Right renal pelvis (tissue), 4 donors: Measurements from ENCODE around the gene TMEM233. TPM values are rescaled to one million over a fixed set of nuclear protein-coding genes. Genes with fewer than 3 reads are reported as not detected.

Experiments
- DNase-seq, 4 donors: peaks; one replicate each; pipeline ENCODE4 v3.0.0-alpha.2; 2013; ENCODE audit warnings: low read depth in 4 of 4, low spot score in 3 of 4, missing footprints in 1 of 4
- polyA plus RNA-seq, 4 donors: library from polyadenylated mRNA; unstranded; fragments of 120-200 nt; gene quantifications; one replicate each; pipeline ENCODE4 v1.2.1, GENCODE V29; 2013; ENCODE audit not compliant: insufficient read length in 4 of 4

The TMEM233 gene
- polyA plus RNA-seq, 4 donors, result 1.2 to 1.7 (median 1.4) TPM

DNA sequence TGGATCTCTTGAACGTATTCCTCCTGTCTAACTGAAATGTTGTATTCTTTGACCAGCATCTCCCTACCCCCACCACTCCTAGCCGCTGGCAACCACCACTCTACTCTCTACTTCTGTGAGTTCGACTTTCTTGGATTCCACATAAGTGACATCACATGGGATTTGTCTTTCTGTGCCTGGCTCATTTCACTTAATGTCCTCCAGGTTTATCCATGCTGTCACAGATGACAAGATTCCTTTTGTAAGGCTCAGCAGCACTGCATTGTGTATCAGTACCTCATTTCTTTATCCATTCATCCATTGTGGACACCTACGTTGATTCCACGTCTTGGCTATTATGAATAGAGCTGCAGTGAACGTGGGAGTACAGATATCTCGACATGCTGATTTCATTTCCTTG, 84.9 kb downstream of the TMEM233 start:
- DNase-seq, result no peak

DNA sequence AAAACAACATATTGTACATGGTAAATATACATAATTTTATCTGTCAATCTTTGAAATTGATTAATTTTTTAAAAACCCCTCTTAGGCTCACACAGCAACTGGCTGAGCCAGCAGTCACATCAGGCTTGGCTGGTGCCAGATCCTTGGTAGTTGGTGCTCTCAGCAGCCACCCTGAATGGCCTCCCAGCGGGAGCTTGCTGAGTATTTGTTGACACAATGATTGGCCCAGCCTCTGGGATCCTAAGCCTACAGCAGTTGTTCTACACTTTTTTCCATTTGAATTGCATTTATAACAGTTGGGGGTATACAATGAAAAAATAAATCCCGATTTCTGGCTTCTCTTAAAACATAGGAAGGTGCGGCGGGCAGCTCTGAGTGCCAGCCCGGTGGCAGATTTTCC, 85.5 kb downstream of the TMEM233 start:
- DNase-seq, result no peak

DNA sequence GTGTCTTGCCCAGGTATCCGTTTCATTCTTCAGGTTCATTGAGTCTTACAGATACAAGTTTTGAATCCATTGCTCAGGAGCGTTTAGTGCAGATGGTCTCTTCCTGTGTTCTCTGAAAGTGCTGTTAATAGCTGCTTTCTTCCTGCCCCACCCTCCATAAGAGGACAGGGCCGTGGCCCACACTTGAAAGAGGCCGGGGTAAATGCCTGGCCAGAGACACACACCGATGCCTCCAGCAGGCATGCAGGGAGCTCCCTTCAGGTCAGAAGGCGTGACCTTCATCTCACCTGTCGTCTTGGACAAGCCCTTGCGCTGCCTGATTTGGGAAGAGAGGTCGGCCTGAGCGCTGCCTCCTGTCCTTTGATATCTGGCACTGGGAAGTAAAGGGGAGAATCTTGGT, 85.9 kb downstream of the TMEM233 start:
- DNase-seq, result no peak

DNA sequence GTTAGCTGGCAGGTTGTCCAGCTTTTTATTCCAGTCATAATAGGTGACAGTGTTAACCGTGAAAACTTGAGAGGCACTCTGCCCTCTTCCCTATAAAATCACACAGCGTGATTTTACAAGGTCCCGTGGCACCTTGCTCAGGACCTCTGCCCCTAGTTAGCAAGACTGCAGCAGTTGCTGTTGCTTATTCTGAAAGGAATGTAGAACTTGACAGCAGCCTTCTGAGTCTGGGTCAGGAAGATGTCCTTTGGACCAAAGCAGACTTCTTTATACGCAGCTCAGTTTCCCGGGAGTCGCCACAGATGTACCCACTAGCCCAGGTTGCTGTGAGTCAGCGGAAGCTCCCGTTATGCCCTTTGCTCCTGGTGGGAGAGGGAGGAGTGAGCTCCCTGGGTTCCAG, 87.5 kb downstream of the TMEM233 start:
- no peak for DNase-seq

DNA sequence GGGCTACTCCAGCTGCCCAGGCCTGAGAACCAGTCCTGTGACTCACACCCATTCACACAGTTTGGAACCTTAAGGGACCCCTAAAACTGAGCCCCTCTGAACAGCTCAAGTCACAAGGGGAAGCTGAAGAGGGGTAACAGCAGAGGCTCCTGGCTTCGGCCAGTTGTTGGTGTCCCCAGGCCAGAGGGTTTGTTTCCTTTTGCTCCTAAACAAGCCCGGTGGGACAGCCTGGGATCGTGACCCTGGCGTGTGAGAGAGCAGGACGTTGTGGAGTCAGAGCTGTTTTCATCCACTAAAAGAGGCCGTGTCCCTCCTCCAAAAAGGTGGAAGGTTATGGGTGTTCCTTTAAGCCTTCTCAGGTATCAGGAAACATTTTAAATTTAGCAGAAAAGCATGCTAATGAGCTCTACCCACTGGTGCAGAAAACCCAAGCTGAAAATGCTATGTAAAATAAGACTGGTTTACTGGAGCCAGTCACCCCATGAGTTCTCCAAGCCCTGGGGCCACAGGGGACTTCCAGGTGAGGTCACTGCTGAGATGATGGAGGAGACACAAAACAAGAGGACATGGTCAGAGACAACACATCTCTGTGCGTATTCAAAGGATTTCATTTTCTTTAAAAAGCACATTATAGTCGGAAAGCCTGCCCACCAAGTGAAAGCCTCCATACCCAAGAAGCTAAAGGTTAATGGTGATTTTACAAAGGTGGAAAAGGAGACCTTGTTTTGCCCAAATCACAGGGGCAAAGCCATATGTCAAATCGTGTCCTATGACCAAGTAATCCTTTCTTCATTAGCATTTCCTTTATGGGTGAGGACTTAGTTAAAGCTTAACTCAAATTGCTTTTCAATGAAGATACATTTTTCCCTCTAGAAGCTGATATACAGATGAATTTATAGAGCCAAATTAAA, 88.4 kb downstream of the TMEM233 start:
- DNase-seq, result no peak

DNA sequence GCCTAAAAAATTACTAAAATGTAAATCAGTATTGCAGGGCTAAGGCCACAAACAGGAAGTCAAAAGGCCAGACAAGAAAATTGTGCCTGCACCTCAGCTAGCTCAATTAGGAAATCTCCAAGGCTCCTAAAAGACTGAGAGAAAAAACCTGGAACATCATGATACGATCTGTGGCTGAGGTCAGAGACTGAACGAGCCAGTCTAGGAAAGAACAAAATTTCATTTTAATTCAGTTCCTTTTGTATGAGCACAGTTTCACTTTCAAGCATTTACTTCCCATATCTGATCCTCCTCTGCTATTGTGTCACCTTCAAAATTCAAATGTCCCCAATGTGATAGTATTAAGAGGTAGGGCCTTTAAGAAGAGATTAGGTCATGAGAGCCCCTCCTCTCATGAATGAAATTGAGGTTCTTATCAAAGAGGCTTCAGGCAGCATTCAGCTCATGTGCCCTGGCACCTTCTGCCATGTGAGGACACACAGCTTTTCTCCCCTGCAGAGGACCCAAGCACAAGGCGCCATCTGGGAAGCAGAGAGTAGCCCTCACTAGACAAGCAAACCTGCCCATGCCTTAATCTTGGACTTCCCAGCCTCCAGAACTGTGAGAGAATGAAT, 89.2 kb downstream of the TMEM233 start:
- no peak for DNase-seq

DNA sequence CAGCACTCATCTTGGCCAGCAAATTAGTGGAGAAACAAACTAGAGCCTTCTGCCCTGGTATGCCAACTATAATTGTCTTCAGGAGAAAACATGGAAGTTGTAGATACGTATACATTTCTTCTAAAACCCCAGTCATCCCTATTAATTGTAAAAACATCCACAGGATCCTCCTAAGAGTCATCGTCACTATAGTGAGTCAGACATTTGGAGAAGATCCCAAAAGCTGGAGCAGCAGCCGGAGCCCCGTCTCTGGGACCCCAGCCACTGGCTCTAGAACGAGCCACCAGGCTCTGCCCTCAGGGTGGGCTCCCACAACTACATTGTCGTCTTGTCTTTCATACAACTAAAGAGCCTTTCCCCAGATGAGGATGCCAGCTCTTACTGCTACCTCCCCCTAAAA, 89.8 kb downstream of the TMEM233 start:
- DNase-seq, result no peak

DNA sequence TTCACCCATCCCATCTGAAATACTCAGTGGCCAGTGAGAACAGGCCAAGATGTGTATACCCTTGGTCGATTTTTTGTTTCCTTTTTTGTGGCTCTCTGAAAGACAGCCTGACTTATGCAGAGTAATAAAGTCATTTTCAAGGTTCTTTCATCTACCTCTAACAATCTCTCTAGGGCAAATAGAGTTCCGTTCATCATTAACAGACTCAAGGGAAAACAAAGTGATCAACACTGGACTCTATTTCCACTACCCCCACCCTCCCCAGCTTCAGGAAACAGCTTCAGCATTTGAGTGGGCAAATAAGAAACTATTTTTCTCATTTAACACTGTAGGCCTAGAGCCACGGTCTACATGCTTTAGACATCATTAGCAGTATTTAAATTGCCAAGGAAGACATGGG, 90.2 kb downstream of the TMEM233 start:
- no peak for DNase-seq

DNA sequence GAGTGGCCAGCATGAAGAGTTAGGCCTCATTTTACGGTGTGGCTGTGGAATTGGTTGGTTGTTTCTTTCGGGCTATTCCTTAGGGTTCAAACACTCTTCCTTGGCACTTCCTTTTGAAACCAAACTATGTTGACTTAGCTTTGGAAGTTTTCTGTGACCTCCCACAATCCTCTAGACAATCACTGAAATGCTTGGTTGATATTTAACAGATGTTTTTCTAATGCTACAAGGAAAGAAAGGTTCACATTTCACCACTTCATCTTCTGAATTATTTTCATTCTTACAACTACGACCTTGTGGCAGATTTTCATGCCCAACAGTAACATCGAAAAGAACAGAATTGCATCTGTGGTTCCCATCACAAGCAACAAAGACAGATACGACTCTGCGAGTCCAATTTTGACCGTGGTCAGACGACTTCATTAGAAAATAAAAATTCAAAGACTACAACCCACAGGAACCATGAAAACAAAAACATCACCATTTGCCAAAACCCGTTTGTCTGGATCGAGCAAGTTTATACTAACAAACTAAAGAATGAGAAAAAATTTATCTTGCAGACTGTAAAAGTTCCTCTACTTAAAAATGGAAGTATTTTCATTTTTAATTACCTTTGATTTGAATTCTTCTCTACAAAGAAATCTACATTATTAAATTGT, 91.3 kb downstream of the TMEM233 start:
- DNase-seq, result no peak

DNA sequence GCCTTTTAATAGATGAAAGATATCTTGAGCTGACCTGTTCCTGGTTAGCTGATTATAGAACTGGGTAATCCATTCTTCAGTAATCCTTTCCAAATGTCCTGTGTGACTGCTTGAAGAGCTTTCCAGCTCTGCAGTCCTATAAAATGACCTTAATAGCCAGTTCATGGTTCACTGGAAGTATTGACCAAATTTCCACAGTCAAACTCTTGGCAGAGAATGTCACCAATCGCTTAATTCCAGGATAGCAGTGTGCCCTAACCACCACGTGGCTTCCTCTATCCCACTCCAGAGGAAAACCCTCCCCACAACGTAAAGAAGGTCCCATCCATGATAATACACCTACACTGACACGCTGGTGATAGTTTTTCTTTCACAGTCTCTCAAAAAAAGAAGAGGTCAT, 91.8 kb downstream of the TMEM233 start:
- DNase-seq, result no peak

DNA sequence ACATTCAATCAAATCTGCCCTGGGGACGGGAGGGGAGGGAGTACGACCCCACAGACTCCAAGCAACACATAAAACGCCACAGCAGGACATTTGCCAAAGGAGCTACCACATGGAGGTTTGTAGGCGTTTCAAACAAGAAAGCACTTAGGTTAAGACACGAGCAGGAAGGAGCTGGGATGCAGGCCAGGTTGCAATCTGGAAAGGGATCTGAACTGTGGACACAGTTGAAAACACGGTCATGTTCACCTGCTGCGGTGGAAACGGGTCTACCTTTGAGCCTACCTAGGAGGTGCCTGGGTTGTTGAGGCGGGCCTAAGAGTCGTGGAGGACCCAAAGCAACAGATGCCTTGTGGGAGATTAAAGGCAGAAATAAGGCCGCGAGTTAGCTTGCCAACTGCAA, 92.8 kb downstream of the TMEM233 start:
- no peak for DNase-seq

DNA sequence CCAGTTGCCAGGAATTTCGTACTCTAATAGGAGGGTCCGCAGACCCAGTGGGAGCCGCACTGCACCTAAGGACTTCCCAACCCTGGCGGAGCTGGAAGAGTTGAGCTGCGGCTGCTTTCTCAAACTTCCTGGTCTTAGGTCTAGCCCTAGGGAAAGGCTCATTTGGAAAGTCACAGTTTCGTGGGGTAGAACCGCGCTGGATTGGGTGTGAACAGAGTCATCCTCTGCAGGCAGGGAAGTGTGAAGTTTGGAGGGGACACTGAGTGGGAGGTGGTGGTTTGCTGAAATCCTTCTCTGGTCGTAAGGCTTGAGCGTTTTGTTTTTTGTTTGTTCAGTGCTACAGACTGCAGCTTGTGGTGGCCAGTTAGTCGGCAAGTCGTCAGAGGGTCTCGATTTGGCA, 93.2 kb downstream of the TMEM233 start:
- no peak for DNase-seq

DNA sequence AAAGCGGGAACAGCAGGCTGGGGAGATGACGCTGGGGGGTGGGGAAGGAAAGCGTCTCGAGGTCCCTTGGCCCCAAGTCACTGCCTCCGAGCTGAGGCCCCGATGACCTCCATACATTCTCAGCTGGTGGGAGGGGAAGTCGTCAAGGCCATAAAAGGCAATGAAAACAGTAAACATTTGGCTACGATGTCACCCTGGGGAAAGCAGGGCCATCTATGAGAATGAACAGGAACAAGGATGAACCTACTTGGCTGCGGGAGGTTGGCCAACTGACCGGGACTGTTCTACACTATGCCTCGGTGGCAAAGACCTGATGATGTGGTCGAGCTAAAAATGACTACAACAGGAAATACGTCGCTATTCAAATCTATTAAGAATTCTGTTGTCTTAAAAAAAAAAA, 93.8 kb downstream of the TMEM233 start:
- DNase-seq, result no peak

DNA sequence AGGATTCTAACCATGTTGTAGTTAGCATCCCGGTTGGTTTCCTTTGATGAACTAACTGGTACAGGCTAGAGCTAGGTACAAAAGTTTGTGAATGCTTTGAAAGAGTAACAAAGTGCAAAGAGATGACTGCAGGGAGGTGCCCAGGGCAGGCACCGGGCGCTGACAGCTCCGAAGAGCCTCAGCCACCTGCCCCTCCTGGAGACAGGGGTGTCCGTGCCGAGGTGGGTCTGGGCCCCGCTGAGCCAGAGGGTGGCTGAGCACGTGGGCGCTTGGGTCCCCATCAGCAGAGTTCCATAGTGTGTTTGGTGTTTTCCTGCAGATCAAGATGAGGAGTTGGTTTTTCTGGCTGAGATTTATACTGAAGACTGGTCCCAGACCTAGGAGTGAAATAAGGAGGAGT, 94.3 kb downstream of the TMEM233 start:
- DNase-seq, result no peak

DNA sequence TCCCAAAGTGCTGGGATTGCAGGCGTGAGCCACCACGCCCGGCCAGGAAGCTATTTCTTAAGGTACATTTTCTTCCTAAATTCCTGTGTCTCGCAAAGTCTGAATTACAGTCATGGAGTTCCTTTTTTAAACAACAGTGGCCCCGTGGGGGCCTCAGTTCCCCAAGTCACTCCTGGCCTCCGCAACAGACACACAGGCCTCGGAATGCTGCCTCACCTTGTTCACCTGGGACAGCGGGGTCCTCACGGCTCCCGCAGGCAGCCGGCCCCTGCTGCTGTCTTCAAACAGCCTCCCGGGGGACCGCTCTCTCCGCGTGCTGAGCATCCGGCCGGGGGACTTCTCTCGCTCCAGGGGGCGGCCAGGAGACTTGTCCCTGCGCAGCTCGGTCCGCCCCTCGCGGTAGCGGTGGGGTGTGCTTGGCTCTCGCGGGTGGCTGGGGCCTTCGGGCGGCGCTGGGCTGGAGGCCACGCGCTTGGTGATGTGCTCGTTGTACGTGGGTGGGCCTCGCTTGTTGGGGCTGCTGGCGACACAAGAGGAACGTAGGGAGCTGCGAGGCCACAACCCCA, 96.4 kb downstream of the TMEM233 start:
- DNase-seq, result no peak

DNA sequence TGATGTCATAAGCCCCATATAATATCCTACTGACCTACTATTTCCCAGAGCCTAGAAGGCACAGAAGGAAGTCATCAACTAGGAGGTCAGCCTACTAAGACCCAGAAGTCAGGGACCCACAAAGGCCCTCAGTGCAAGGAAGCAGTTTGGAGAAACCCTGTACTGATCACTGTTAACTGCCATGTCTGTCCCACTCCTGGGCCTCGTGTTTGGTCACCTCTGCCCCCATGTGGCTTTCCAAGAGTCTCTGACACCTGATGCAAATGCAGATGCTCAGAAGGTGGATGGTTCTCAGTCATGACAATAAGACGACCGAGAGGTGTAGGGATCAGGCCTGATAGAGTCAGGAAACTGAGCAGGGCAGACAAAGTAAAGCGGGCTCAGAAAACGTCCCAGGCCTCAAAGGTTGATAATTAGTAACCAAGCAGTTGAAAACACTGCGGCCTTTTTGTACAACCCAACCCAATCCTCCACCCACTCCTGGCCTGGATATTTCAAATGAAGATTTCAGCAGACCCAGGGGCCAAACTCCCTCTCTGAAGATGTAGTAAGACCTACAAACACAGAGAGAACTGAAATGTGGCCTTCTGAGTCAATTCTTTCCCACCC, 97.7 kb downstream of the TMEM233 start:
- no peak for DNase-seq

DNA sequence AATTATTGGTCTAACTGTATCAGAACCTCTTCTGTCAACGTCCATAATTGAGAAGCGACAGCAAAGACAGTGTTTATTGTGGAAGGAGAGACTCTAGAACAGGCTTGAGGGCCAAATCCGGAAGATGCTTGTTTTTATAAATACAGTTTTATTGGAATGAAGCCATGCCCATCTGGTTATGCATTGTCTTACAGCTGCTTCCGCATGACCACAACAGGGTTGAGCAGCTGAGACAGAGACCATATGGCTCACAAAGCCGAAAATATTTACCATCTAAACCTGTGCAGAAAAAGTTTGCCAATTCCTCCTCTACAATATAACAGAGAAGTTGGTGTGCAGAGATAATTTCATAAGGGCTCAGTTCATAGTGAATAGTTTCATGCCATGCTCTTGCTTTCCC, 98.8 kb downstream of the TMEM233 start:
- DNase-seq, result no peak
